Lung (tissue), 13 donors: ENCODE measurements around the gene TBC1D22B. TPM values are rescaled to one million over a fixed set of nuclear protein-coding genes. Genes with fewer than 3 reads are reported as not detected.

Experiments
- ATAC-seq: fragments of 200-7000 bp; cut with Tn5 transposase; one replicate; pipeline ENCODE4 v1.9.1; 2020; ENCODE audit warnings: moderate number of reproducible peaks; ENCODE audit not compliant: insufficient read depth, low FRiP score
- DNase-seq, 3 donors: peaks; one replicate each; pipeline ENCODE4 v3.0.0-alpha.2; 2013 to 2017
- H3K27ac ChIP-seq, 2 donors: one replicate each; pipeline ENCODE4 v1.5.1; 2013; ENCODE audit warnings: mild to moderate bottlenecking in 2 of 2, moderate library complexity in 2 of 2, control low read depth in 1 of 2, inconsistent platforms in 1 of 2, low read depth in 1 of 2, low read length in 1 of 2
- H3K27me3 ChIP-seq, 3 donors: one replicate each; pipeline ENCODE4 v1.5.1; 2013; ENCODE audit warnings: low read length in 2 of 3; ENCODE audit not compliant: control insufficient read depth in 3 of 3, insufficient read depth in 3 of 3
- H3K36me3 ChIP-seq, 4 donors: one replicate each; pipeline ENCODE4 v1.5.1; 2013; ENCODE audit warnings: low read length in 4 of 4, mild to moderate bottlenecking in 1 of 4, moderate library complexity in 1 of 4; ENCODE audit not compliant: control insufficient read depth in 4 of 4, insufficient read depth in 4 of 4
- H3K4me1 ChIP-seq, 5 donors: one replicate each; pipeline ENCODE4 v1.5.1; 2013; ENCODE audit warnings: low read length in 5 of 5, mild to moderate bottlenecking in 2 of 5, moderate library complexity in 1 of 5; ENCODE audit not compliant: control insufficient read depth in 5 of 5, insufficient read depth in 5 of 5
- H3K4me3 ChIP-seq: one replicate; pipeline ENCODE4 v1.5.1; 2013; ENCODE audit warnings: mild to moderate bottlenecking, control low read depth, moderate library complexity
- H3K9ac ChIP-seq, 2 donors: one replicate each; pipeline ENCODE4 v1.5.1; 2013; ENCODE audit warnings: low read length in 2 of 2, control low read depth in 1 of 2; ENCODE audit not compliant: insufficient read depth in 1 of 2
- H3K9me3 ChIP-seq, 4 donors: one replicate each; pipeline ENCODE4 v1.5.1; 2013; ENCODE audit warnings: low read length in 3 of 4, mild to moderate bottlenecking in 1 of 4, moderate library complexity in 1 of 4; ENCODE audit not compliant: control insufficient read depth in 4 of 4, insufficient read depth in 3 of 4
- CTCF ChIP-seq: IDR thresholded peaks from 2 replicates; pipeline ENCODE4 v1.5.1; 2012; ENCODE audit warnings: mild to moderate bottlenecking; ENCODE audit errors: control extremely low read depth, extremely low read depth
- WGBS, 2 donors: extraction: QIAGEN DNeasy Blood & Tissue Kit; methylation state at CpG; one replicate each; pipeline ENCODE4 v1.1.7; 2013; 5-methylcytosine and 5-hydroxymethylcytosine counted together
- polyA plus RNA-seq, 2 donors: library from polyadenylated mRNA; stranded (reverse); fragments of 200-250 nt; gene quantifications; one replicate each; pipeline ENCODE4 v1.2.1, GENCODE V29; 2013
- small RNA-seq: library from RNA; depleted of rRNA; stranded (forward); fragments of <200 nt; gene quantifications from one replicate; pipeline ENCODE3, GENCODE V24; 2014; ENCODE audit warnings: low replicate concordance
- total RNA-seq, 2 donors: library from RNA; depleted of rRNA in 1 of 2; stranded (reverse); fragments of >200 nt in 1 of 2; gene quantifications; one replicate each; pipeline ENCODE4 v1.2.1, GENCODE V29; 2014 to 2021
- donor health status: control.
- donor health status: control.
- donor health status: Bipolar disorder and iron deficiency.
- donor health status: healthy.
- donor health status: DM: yes; HTN: yes; CAD: no.

The TBC1D22B gene
- total and polyA plus RNA-seq, 4 donors, result 6.8 to 9.7 (median 8.8) TPM

DNA sequence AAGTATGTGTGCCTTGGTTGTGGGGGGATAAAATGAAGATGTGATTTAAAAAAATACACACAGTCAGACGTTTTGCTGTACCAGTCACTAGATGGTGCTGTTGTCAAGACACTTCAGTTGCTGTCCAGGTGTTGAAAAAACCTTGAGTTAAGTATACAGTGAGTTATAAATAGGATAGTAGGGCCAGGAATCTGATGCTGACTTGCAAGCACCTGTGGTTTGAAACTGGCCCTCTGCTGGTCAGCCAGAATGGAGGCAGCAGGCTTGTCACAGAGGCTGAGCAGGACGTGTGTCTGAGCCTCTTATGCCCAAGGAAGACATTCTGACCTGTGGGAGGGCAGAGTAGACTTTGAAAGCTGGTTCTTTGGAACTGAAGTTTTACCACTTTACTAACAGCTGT, 124.0 kb downstream of the TBC1D22B start:
- Histone ChIP-seq H3K4me3 (no peak overlapping the region), H3K36me3 (peaks cover 12 to 35% (median 22%) of the 10 kb centered on the region in 4 donors), H3K27me3 (no peaks in the 10 kb centered on the region), H3K27ac (no peak overlapping the region), H3K4me1 (no peaks in the 10 kb centered on the region), H3K9me3 (no peaks in the 10 kb centered on the region), H3K9ac (no peak overlapping the region)
- peak; percentile 20 for TF ChIP-seq CTCF
- 42 to 48% methylated on average over 2 of the region's 2 CpGs for WGBS, 2 donors
- ATAC-seq (peak; percentile 27), DNase-seq (peak in 2 of 3 donors; percentile 14 to 46)

Small RNA genes lying within 50 kb of the gene (small RNA-seq; reads per million reads assigned to genes)
- not detected for gene AL096712.1
- not detected for gene RN7SL273P

Other genes with a start within 250 kb of the TBC1D22B start
- gene PIM1, start 87.6 kb upstream of the TBC1D22B start, total RNA-seq, result 10 to 100 TPM; 43.2 to 56.2 TPM
- gene PIM1, start 87.6 kb upstream of the TBC1D22B start, polyA plus RNA-seq, result 100 to 1,000 TPM in 1 of 2 donors, 10 to 100 TPM in 1; 47.7 to 108 TPM
- under 1 TPM; 0.40 to 1.00 TPM for gene TMEM217, start 372 bp downstream of the TBC1D22B start, total RNA-seq
- gene TMEM217, start 372 bp downstream of the TBC1D22B start, polyA plus RNA-seq, result 1 to 10 TPM in 1 of 2 donors, under 1 TPM in 1; 0.94 to 1.9 TPM
- 10 to 100 TPM; 12.9 to 28.1 TPM for gene RNF8, start 96.2 kb downstream of the TBC1D22B start, total RNA-seq
- gene RNF8, start 96.2 kb downstream of the TBC1D22B start, polyA plus RNA-seq, result 10 to 100 TPM; 10.5 to 12.5 TPM
- 10 to 100 TPM; 33.1 to 39.3 TPM for gene CMTR1, start 175.4 kb downstream of the TBC1D22B start, total RNA-seq
- gene CMTR1, start 175.4 kb downstream of the TBC1D22B start, polyA plus RNA-seq, result 10 to 100 TPM; 18.8 to 20.2 TPM
- gene CCDC167, start 242.1 kb downstream of the TBC1D22B start, total RNA-seq, result 10 to 100 TPM; 13.4 to 19.3 TPM
- 10 to 100 TPM; 26.8 to 54.6 TPM for gene CCDC167, start 242.1 kb downstream of the TBC1D22B start, polyA plus RNA-seq